HG02798 (cell line): Measurements from ENCODE around the gene PCDHGB7.
A peak's percentile ranks its signal among the peaks of the same experiment; 100 is the strongest.
"Not testable (repeated sequence)": the region's sequence is repeated elsewhere in the genome, so short reads cannot be mapped to it uniquely, and the experiment has no call there.

ENCODE experiments used
- ATAC-seq: cut with Tn5 transposase; IDR thresholded peaks from one replicate; pipeline ENCODE4 v1.9.1; 2021; ENCODE audit warnings: mild to moderate bottlenecking; ENCODE audit not compliant: unreplicated experiment, poor library complexity

PCDHGB7 gene

DNA sequence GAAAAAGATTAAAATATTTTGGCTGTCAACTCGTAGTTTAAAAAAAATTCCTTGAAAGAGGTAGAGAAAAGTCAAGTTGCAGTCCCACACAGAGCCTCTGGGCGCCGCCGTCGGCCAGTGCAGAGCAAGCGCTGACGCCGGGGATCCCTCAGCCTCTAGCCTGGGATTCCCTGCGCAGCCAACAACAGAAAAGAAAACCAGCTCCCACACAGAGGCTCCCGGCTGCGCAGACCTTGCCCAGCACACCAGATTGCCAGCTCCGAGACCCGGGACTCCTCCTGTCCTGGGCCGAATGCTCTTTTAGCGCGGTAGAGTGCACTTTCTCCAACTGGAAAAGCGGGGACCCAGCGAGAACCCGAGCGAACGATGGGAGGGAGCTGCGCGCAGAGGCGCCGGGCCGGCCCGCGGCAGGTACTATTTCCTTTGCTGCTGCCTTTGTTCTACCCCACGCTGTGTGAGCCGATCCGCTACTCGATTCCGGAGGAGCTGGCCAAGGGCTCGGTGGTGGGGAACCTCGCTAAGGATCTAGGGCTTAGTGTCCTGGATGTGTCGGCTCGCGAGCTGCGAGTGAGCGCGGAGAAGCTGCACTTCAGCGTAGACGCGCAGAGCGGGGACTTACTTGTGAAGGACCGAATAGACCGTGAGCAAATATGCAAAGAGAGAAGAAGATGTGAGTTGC is at the start of gene PCDHGB7:
PCDHGB7 (plus strand) TSS at position 184 of the 679 bp plus-strand sequence; CDS start at position 367, 183 bp downstream.
- ATAC-seq: peak; percentile 80

DNA sequence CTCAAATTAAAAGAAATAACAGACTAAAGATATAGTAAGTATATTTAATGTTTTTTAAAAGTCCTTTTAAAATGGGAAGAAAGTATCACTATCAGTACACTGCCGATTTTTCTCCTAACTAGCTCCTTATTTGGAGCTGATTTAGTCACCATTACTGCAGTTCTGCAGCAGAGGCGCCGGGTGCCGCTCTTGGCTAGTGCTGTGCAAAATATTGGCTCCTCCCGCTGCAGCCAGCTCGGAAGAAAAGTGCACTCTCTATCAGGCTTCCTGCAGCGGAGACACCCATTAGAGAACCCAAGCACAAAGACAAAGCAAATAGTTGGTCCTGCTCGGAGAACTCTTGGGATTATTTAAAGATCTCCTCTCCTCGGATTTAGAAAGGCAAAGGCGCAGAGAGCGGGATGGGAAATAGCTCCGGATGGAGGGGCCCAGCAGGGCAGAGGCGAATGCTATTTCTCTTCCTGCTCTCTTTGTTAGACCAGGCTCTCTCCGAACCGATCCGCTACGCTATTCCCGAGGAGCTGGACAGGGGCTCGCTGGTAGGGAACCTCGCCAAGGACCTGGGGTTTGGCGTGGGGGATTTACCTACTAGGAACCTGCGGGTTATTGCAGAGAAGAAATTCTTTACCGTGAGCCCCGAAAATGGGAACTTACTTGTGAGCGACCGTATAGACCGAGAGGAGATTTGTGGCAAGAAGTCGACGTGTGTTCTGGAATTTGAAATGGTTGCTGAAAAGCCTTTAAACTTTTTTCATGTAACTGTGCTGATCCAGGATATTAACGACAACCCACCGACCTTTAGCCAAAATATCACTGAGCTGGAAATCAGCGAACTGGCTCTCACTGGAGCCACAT is 47.3 kb upstream of the PCDHGB7 start, which contains the start of gene PCDHGB3:
PCDHGB3 (plus strand) TSS at position 249 of the 855 bp plus-strand sequence; CDS start at position 402, 153 bp downstream.
- ATAC-seq: peak; percentile 91

- ATAC-seq: no peak
Observed at GRCh38 chr5:141371572-141372475, 45.7 kb upstream of the PCDHGB7 start.

GRCh38 chr5:141373673-141374317 is 43.7 kb upstream of the PCDHGB7 start, which contains the start of gene PCDHGA6:
Gene PCDHGA6 (plus strand): TSS chr5:141373891. CDS start chr5:141374084, 193 bp downstream.
- no peak for ATAC-seq

DNA sequence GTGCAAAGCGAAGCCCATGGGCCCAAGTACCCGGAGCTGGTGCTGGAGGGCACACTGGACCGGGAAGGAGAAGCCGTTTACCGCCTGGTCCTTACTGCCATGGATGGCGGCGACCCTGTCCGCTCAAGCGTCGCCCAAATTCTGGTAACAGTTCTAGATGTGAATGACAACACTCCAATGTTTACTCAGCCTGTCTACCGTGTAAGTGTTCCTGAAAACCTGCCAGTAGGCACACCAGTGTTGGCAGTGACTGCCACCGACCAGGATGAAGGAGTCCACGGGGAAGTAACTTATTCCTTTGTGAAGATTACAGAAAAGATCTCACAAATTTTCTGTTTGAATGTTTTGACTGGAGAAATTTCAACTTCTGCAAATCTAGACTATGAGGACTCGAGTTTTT is 42.9 kb upstream of the PCDHGB7 start:
- no peak for ATAC-seq

DNA sequence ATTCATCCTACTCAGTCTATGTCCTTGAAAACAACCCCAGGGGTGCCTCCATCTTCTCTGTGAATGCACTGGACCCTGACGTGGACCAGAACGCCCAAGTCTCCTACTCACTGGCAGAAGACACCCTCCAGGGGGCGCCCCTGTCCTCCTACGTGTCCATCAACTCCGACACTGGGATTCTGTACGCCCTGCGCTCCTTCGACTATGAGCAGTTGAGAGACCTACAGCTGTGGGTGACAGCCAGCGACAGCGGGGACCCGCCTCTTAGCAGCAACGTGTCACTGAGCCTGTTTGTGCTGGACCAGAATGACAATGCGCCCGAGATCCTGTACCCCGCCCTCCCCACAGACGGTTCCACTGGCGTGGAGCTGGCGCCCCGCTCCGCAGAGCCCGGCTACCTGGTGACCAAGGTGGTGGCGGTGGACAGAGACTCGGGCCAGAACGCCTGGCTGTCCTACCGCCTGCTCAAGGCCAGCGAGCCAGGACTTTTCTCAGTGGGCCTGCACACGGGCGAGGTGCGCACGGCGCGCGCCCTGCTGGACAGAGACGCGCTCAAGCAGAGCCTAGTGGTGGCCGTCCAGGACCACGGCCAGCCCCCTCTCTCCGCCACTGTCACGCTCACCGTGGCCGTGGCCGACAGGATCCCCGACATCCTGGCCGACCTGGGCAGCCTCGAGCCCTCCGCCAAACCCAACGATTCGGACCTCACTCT is 41.9 kb upstream of the PCDHGB7 start:
- not testable (repeated sequence) for ATAC-seq

DNA sequence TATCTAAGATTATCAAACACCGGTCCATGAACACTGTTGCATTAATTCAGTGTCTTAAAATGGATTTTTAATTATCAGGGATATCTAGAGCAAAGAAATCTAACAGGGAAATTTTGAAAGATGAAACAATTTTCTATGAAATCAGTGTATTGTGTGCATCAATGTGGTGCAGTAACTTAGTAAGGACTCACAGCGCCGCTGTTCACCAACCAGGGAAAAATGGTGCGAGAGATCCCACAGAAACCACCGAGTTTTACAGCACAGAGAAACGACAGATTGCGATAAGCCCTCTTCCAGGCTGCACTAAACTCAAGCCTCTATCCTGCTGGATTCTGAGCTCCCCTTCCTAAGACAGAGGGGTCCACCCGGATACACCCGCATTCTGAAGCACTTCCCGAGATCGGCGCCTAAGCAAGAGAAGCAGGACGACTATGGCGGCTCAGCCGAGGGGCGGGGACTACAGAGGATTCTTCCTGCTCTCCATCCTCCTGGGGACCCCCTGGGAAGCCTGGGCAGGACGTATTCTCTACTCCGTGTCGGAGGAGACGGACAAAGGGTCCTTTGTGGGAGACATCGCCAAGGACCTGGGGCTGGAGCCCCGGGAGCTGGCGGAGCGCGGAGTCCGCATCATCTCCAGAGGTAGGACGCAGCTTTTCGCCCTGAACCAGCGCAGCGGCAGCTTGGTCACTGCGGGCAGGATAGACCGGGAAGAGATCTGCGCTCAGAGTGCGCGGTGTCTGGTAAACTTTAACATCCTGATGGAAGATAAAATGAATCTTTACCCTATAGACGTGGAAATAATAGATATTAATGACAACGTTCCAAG is 34.8 kb upstream of the PCDHGB7 start, which contains the start of gene PCDHGA7:
PCDHGA7 (plus strand) TSS at position 274 of the 826 bp plus-strand sequence; CDS start at position 432, 158 bp downstream.
- ATAC-seq: peak; percentile 52

DNA sequence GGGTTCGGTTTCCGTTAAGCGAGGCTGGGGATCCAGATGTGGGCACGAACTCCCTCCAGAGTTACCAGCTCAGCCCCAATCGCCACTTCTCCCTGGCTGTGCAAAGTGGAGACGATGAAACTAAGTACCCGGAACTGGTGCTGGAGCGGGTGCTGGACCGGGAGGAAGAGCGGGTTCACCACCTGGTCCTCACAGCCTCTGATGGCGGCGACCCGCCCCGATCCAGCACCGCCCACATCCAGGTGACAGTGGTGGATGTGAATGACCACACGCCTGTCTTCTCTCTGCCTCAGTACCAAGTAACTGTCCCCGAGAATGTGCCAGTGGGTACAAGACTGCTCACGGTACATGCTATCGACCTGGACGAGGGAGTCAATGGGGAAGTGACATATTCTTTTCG is 34.1 kb upstream of the PCDHGB7 start:
- ATAC-seq: no peak

GRCh38 chr5:141384471-141385267 is 32.8 kb upstream of the PCDHGB7 start:
- no peak for ATAC-seq

GRCh38 chr5:141387557-141388311 is 29.7 kb upstream of the PCDHGB7 start, which contains the start of gene PCDHGB4:
Gene PCDHGB4 (plus strand): TSS chr5:141387698. CDS start chr5:141387885, 187 bp downstream.
- peak; percentile 88 for ATAC-seq

- no peak for ATAC-seq
Observed at GRCh38 chr5:141388661-141389060, 28.8 kb upstream of the PCDHGB7 start.

DNA sequence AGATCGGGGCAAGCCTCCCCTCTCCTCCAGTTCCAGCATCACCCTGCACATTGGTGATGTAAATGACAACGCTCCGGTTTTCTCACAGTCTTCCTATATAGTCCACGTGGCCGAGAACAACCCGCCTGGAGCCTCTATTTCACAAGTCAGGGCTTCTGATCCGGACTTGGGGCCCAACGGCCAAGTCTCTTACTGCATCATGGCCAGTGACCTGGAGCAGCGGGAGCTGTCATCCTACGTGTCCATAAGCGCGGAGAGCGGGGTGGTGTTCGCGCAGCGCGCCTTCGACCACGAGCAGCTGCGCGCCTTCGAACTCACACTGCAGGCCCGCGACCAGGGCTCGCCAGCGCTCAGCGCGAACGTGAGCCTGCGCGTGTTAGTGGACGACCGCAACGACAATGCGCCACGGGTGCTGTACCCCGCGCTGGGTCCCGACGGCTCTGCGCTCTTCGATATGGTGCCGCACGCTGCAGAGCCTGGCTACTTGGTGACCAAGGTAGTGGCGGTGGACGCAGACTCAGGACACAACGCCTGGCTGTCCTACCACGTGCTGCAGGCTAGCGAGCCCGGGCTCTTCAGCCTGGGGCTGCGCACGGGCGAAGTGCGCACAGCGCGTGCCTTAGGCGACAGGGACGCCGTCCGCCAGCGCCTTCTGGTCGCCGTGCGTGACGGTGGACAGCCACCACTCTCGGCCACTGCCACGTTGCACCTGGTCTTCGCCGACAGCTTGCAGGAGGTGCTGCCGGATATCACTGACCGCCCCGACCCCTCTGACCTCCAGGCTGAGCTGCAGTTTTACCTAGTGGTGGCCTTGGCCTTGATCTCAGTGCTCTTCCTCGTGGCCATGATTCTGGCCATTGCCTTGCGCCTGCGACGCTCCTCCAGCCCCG is 28.1 kb upstream of the PCDHGB7 start:
- no peak for ATAC-seq

DNA sequence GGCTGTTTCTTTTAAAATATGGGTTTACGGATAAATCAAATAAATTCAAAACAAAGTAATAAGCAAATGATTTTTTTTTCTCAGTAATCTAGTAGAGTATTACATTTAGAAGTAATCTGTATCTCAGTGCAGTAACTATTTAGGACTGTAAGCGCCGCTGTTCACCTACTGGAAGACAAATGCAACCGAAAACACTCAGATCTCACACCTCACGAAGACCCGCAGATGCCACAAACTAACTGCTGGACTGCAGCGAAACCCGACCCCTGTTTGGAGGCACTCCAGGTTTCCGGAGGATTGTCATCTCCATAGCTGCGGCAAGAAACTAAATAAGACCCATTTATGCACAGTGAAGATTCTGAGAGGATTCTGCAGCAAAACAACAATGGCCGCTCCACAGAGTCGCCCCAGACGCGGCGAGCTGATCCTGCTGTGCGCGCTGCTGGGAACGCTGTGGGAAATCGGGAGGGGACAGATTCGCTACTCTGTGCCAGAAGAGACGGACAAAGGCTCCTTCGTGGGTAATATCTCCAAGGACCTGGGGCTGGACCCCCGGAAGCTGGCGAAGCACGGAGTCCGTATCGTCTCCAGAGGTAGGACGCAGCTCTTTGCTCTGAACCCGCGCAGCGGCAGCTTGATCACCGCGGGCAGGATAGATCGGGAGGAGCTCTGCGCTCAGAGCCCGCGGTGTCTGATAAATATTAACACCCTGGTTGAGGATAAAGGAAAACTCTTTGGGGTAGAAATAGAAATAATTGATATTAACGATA is 24.9 kb upstream of the PCDHGB7 start, which contains the start of gene PCDHGA8:
PCDHGA8 (plus strand) TSS at position 205 of the 770 bp plus-strand sequence; CDS start at position 386, 181 bp downstream.
- ATAC-seq: no peak

- no peak for ATAC-seq
Observed at GRCh38 chr5:141393267-141393666, 24.2 kb upstream of the PCDHGB7 start.
